Prostate gland (tissue), 2 donors: ENCODE measurements around the gene KCNQ1. TPM values are rescaled to one million over a fixed set of nuclear protein-coding genes. Genes with fewer than 3 reads are reported as not detected.

ENCODE experiments used
- DNase-seq: peaks from one replicate; pipeline ENCODE4 v3.0.0-alpha.2; 2019; ENCODE audit warnings: low spot score
- H3K27ac ChIP-seq, 2 donors: fragments of 200-600 bp; sonication (generic); 2 replicates each; pipeline ENCODE4 v1.5.1; 2017 to 2019
- H3K27me3 ChIP-seq: fragments of 200-600 bp; sonication (generic); replicated peaks from 2 replicates; pipeline ENCODE4 v1.5.1; 2019; ENCODE audit not compliant: insufficient read depth
- H3K36me3 ChIP-seq, 2 donors: fragments of 200-600 bp; sonication (generic); 1 replicate in 1 of 2; 2 replicates in 1 of 2; pipeline versions ENCODE4 v1.5.1 to v1.8.1; 2017 to 2019
- H3K4me1 ChIP-seq: fragments of 200-600 bp; sonication (generic); replicated peaks from 2 replicates; pipeline ENCODE4 v1.5.1; 2019
- H3K4me3 ChIP-seq, 2 donors: fragments of 200-600 bp; sonication (generic); 2 replicates each; pipeline ENCODE4 v1.5.1; 2017 to 2019
- H3K9me3 ChIP-seq: fragments of 200-600 bp; sonication (generic); 2 replicates; pipeline ENCODE4 v1.5.1; 2017
- CTCF ChIP-seq, 4 experiments: fragments of 200-600 bp in 2 of 4; fragments of 450-650 bp in 2 of 4; sonication (generic) in 2 of 4; IDR thresholded peaks; 1 replicate in 3 of 4; 2 replicates in 1 of 4; pipeline ENCODE4 v1.5.1; 2016 to 2019; ENCODE audit warnings: antibody characterized with exemption in 4 of 4, mild to moderate bottlenecking in 2 of 4, moderate library complexity in 2 of 4
- POLR2A ChIP-seq: fragments of 450-650 bp; IDR thresholded peaks from one replicate; pipeline ENCODE4 v1.6.1; 2016; ENCODE audit warnings: antibody characterized with exemption, mild to moderate bottlenecking
- POLR2AphosphoS5 ChIP-seq: sonication (generic); formaldehyde crosslinking; IDR thresholded peaks from one replicate; pipeline ENCODE4 v1.6.1; 2017; ENCODE audit warnings: antibody characterized with exemption
- WGBS: methylation state at CpG from one replicate; pipeline ENCODE4 v1.1.5; 2018; 5-methylcytosine and 5-hydroxymethylcytosine counted together
- intact Hi-C: fragments of 100-400 bp; cut with DNase I; formaldehyde crosslinking; loops from one replicate; pipeline ENCODE4 v1.14.2; 2022
- total RNA-seq, 2 donors: library from RNA; depleted of rRNA; stranded (reverse); fragments of >200 nt; gene quantifications; one replicate each; pipeline ENCODE4 v1.1.0, GENCODE V29; 2016

KCNQ1 gene
- total RNA-seq, 2 donors from 2014 or later = 10.0 to 33.8 TPM

DNA sequence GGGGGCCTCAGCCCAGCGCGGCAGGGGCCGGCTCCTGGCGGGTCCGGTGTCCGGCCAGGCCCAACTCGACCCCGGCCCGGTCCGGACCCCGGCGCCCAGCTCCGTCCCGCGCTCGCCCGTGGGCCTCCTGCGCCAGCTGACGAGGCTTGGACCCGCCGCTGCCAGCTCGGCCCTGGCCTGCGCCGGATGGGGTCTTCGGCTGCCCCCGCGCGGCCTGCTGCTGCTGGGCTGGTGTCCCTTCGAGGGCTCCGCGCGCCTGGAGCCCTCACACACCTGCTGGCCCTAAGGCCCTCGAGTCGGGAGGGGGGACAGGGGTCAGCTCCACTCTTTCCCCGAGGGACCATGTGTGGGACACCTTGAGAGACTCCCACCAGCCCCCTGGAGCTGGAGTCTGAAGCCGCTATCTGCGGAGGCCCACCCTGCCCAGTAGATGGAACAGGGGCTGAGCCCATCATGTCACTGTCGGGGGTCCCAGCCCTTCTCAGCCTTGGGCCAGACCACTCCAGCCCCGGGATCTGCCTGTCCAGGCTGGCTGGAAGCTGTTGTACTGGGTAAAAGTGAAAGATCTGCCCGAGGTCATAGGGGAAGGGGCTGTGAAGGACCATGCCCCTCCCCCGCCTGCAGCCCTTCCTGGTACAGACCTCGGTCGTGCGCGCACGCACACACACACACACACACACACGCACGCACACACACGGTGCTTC is 441.5 kb downstream of the KCNQ1 start:
- no peaks in the 10 kb centered on the region for H3K27me3 ChIP-seq
- DNase-seq = no peak
- 27% methylated on average over 29 of the region's 49 CpGs for WGBS
- TF ChIP-seq POLR2AphosphoS5 (no peak), CTCF (IDR thresholded peaks at IDR 0.05) (peak in 1 of 4 experiments; percentile 44)
- H3K36me3 ChIP-seq = no peaks in the 10 kb centered on the region
- peak overlapping the region; percentile 59 to 83 for H3K27ac ChIP-seq
- H3K4me3 ChIP-seq = peak overlapping the region; percentile 34 to 49
- peaks cover 9% of the 10 kb centered on the region for H3K4me1 ChIP-seq
- intact Hi-C loops = loop anchor here (5.0 to 10.0 kb wide), 3 partner anchors 459 to 1122 kb away; partner anchors contain the start of gene CTSD
- H3K9me3 ChIP-seq = no peaks in the 10 kb centered on the region

DNA sequence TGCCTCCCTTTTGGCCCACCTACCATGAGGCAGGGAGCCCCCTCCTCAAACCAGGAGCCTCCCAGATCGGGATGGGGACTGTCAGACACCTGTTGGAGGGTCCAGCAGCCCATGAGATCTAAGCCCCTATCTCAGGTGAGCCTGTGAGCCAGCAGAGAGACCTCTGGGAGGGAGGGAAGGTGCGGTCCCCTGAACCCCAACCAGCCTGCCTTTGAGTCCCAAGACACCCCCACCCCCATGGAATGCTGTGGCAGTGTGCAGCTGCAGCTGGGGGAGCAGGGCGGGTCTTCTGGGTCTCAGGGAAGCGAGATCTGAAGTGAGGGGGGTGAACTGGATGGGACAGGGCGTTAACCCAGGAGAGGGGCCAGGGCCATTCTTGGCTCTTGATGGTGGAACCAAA is 442.1 kb downstream of the KCNQ1 start:
- 88% methylated on average over 5 of the region's 5 CpGs for WGBS
- intact Hi-C loops = loop anchor here (5.0 to 10.0 kb wide), 3 partner anchors 460 to 1122 kb away; partner anchors contain the start of gene CTSD
- H3K27ac ChIP-seq = peak overlapping the region in 1 of 2 donors; percentile 83

GRCh38 chr11:2887515-2888195 is 442.8 kb downstream of the KCNQ1 start:
- H3K4me1 ChIP-seq = peaks cover 20% of the 10 kb centered on the region
- 78% methylated on average over 11 of the region's 11 CpGs for WGBS
- intact Hi-C loops = loop anchor here (1.0 to 10.0 kb wide), 4 partner anchors 354 to 1123 kb away; partner anchors contain the start of gene CTSD

More for the DNA sequence above, 442.1 kb downstream of the KCNQ1 start:
- TF ChIP-seq POLR2A = no peak
- TF ChIP-seq CTCF (IDR thresholded peaks at IDR 0.05) = no peak
- no peak for TF ChIP-seq POLR2AphosphoS5
- DNase-seq = no peak
- Histone ChIP-seq H3K9me3 (no peaks in the 10 kb centered on the region), H3K27me3 (no peaks in the 10 kb centered on the region), H3K36me3 (no peaks in the 10 kb centered on the region), H3K4me1 (peaks cover 15% of the 10 kb centered on the region), H3K4me3 (no peak overlapping the region)

DNA sequence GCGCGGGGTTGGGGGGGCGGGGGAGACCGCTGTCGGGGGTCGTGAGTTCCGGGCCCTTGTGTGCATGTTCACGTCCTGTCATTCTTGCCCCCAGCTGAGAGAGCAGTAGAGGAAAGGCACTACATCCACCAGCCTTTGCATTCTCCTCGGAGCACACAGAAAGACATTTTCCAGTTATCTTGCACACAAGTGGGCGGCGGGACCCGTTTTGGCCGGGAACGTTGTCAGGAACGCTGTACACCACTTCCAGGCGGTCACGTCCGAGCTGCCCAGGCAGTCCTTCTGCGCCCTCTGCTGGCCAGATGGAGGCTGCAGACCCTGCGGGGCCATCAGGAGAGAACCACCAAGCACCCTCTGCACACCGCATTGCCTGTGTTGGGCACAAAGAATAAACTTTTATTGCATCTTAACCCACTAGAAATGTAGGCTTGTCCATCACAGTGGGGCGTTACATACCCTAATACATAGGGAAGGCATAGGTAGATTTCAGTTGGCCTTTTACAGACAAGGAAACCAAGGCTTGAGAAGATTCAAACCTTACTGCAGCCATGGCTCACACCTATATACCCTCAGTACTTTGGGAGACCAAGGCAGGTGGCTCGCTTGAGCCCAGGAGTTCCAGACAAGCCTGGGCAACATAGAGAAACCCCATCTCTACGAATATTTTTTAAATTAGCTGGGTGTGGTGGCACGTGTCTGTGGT is 443.6 kb downstream of the KCNQ1 start:
- intact Hi-C loops = loop anchor here (1.0 to 10.0 kb wide), 4 partner anchors 355 to 1124 kb away; partner anchors contain the start of gene CTSD
- no peaks in the 10 kb centered on the region for H3K27me3 ChIP-seq
- DNase-seq = peak; percentile 90
- no peak overlapping the region for H3K4me3 ChIP-seq
- H3K27ac ChIP-seq = no peak overlapping the region
- peaks cover 20% of the 10 kb centered on the region for H3K4me1 ChIP-seq
- no peaks in the 10 kb centered on the region for H3K36me3 ChIP-seq
- WGBS = 34% methylated on average over 25 of the region's 25 CpGs
- H3K9me3 ChIP-seq = no peaks in the 10 kb centered on the region
- TF ChIP-seq CTCF (IDR thresholded peaks at IDR 0.05) = peak; percentile 98 to 99 (median 98)
- no peak for TF ChIP-seq POLR2A
- TF ChIP-seq POLR2AphosphoS5 = peak; percentile 74

More at GRCh38 chr11:2887515-2888195, 442.8 kb downstream of the KCNQ1 start:
- DNase-seq = no peak
- Histone ChIP-seq H3K36me3 (no peaks in the 10 kb centered on the region), H3K27me3 (no peaks in the 10 kb centered on the region), H3K4me3 (no peak overlapping the region), H3K9me3 (no peaks in the 10 kb centered on the region), H3K27ac (no peak overlapping the region)
- no peak for TF ChIP-seq CTCF (IDR thresholded peaks at IDR 0.05)
- TF ChIP-seq POLR2AphosphoS5 = no peak
- no peak for TF ChIP-seq POLR2A
